Measurements from ENCODE around the gene EBF4.

Gene EBF4

GRCh38 chr20:2692036-2692885 lies at the start of gene EBF4:
Gene EBF4, plus strand, starts transcription at chr20:2692780. Its CDS starts 866 bp downstream, at chr20:2693646.
- FAIRE-seq, result no peak

GRCh38 chr20:2643708-2644107 lies 48.9 kb upstream of the EBF4 start:
- no peak for FAIRE-seq

GRCh38 chr20:2651772-2652723 lies 40.5 kb upstream of the EBF4 start, which contains the start of gene NOP56:
Gene NOP56, plus strand, starts transcription at chr20:2652632. Its CDS starts 29 bp downstream, at chr20:2652661.
- no peak for FAIRE-seq

- FAIRE-seq, result no peak
Measured at GRCh38 chr20:2652724-2653555, 39.6 kb upstream of the EBF4 start.

GRCh38 chr20:2653556-2654383 lies 38.8 kb upstream of the EBF4 start:
- FAIRE-seq, result no peak

GRCh38 chr20:2654384-2654822 lies 38.2 kb upstream of the EBF4 start:
- FAIRE-seq, result no peak

- FAIRE-seq, result no peak
Measured at GRCh38 chr20:2654831-2655230, 37.7 kb upstream of the EBF4 start.

GRCh38 chr20:2655331-2656116 lies 37.1 kb upstream of the EBF4 start:
- no peak for FAIRE-seq

- no peak for FAIRE-seq
Measured at GRCh38 chr20:2656471-2657117, 36.0 kb upstream of the EBF4 start.

- FAIRE-seq, result no peak
Measured at GRCh38 chr20:2657241-2657640, 35.3 kb upstream of the EBF4 start.

- no peak for FAIRE-seq
Measured at GRCh38 chr20:2657674-2658073, 34.9 kb upstream of the EBF4 start.

- FAIRE-seq, result no peak
Measured at GRCh38 chr20:2658414-2659354, 33.9 kb upstream of the EBF4 start.

GRCh38 chr20:2659547-2659946 lies 33.0 kb upstream of the EBF4 start:
- FAIRE-seq, result no peak

- FAIRE-seq, result no peak
Measured at GRCh38 chr20:2663364-2663886, 29.2 kb upstream of the EBF4 start.

GRCh38 chr20:2663887-2664719 lies 28.5 kb upstream of the EBF4 start, which contains the start of gene IDH3B:
Gene IDH3B, minus strand, starts transcription at chr20:2664216. Its CDS starts 28 bp downstream, at chr20:2664188.
- peak; percentile 86 for FAIRE-seq

GRCh38 chr20:2671977-2672376 lies 20.6 kb upstream of the EBF4 start:
- no peak for FAIRE-seq

GRCh38 chr20:2672446-2672845 lies 20.1 kb upstream of the EBF4 start:
- no peak for FAIRE-seq

- no peak for FAIRE-seq
Measured at GRCh38 chr20:2673453-2673852, 19.1 kb upstream of the EBF4 start.

All from islet of Langerhans (tissue), 1 donor.